SH-SY5Y (cell line): ENCODE data around the gene CNKSR3.

ENCODE experiments used
- GATA2 ChIP-seq: IDR thresholded peaks from 2 replicates; pipeline ENCODE4 v1.6.1; 2011; ENCODE audit warnings: mild to moderate bottlenecking, low read depth, low read length
- GATA3 ChIP-seq: IDR thresholded peaks from 2 replicates; pipeline ENCODE4 v1.6.1; 2011; ENCODE audit warnings: low read depth, mild to moderate bottlenecking, low read length, moderate library complexity

- TF ChIP-seq GATA3, result no peak
- no peak for TF ChIP-seq GATA2
These were observed 22.3 kb downstream of the CNKSR3 start for GRCh38 chr6:154488248-154488593.
